IPS-18c (cell line): Measurements from ENCODE around the gene FN3K.
A peak's percentile ranks its signal among the peaks of the same experiment; 100 is the strongest.
"Not testable (repeated sequence)": the region's sequence is repeated elsewhere in the genome, so short reads cannot be mapped to it uniquely, and the experiment has no call there.

Source experiments
- H3K4me3 ChIP-seq: 2 replicates; pipeline ENCODE4 v1.7.0; 2013; ENCODE audit warnings: low read depth, mild to moderate bottlenecking, low read length, moderate library complexity; ENCODE audit not compliant: insufficient read depth
- H3K9me3 ChIP-seq: one replicate; pipeline ENCODE4 v1.6.1; 2013; ENCODE audit warnings: mild to moderate bottlenecking, low read length, moderate library complexity; ENCODE audit not compliant: control insufficient read depth, insufficient read depth

Gene FN3K

GRCh38 chr17:82752371-82753200 is 17.2 kb downstream of the FN3K start:
- Histone ChIP-seq H3K4me3 (peak overlapping the region; percentile 99), H3K9me3 (peaks cover 3% of the 10 kb centered on the region)

- Histone ChIP-seq H3K4me3 (peak overlapping the region; percentile 99), H3K9me3 (peaks cover 2% of the 10 kb centered on the region)
Measured at GRCh38 chr17:82753201-82753464, 17.7 kb downstream of the FN3K start.

GRCh38 chr17:82754297-82755208 is 19.1 kb downstream of the FN3K start:
- no peaks in the 10 kb centered on the region for H3K9me3 ChIP-seq
- peak overlapping the region; percentile 34 for H3K4me3 ChIP-seq

GRCh38 chr17:82756166-82756565 is 20.8 kb downstream of the FN3K start:
- Histone ChIP-seq H3K9me3 (no peaks in the 10 kb centered on the region), H3K4me3 (no peak overlapping the region)

- H3K9me3 ChIP-seq = no peaks in the 10 kb centered on the region
Measured at GRCh38 chr17:82765371-82765770, 30.0 kb downstream of the FN3K start.

GRCh38 chr17:82767041-82767754 is 31.8 kb downstream of the FN3K start:
- H3K4me3 ChIP-seq = no peak overlapping the region
- no peaks in the 10 kb centered on the region for H3K9me3 ChIP-seq

More at GRCh38 chr17:82765371-82765770, 30.0 kb downstream of the FN3K start:
- no peak overlapping the region for H3K4me3 ChIP-seq

- no peaks in the 10 kb centered on the region for H3K9me3 ChIP-seq
- no peak overlapping the region for H3K4me3 ChIP-seq
Measured at GRCh38 chr17:82769041-82769440, 33.6 kb downstream of the FN3K start.

GRCh38 chr17:82772026-82772425 is 36.6 kb downstream of the FN3K start:
- H3K9me3 ChIP-seq = no peaks in the 10 kb centered on the region
- no peak overlapping the region for H3K4me3 ChIP-seq

- not testable (repeated sequence) for H3K4me3 ChIP-seq
Measured at GRCh38 chr17:82774456-82774855, 39.0 kb downstream of the FN3K start.

GRCh38 chr17:82775001-82775823 is 39.8 kb downstream of the FN3K start:
- Histone ChIP-seq H3K9me3 (no peaks in the 10 kb centered on the region), H3K4me3 (no peak overlapping the region)

More at GRCh38 chr17:82774456-82774855, 39.0 kb downstream of the FN3K start:
- not testable (repeated sequence) for H3K9me3 ChIP-seq

- Histone ChIP-seq H3K9me3 (no peaks in the 10 kb centered on the region), H3K4me3 (no peak overlapping the region)
Measured at GRCh38 chr17:82776454-82776853, 41.0 kb downstream of the FN3K start.

- H3K4me3 ChIP-seq, H3K9me3 ChIP-seq: not testable (repeated sequence)
Measured at GRCh38 chr17:82777778-82778375, 42.5 kb downstream of the FN3K start.

- no peaks in the 10 kb centered on the region for H3K9me3 ChIP-seq
- H3K4me3 ChIP-seq = no peak overlapping the region
Measured at GRCh38 chr17:82779541-82779940, 44.1 kb downstream of the FN3K start.

- H3K9me3 ChIP-seq = no peaks in the 10 kb centered on the region
- no peak overlapping the region for H3K4me3 ChIP-seq
Measured at GRCh38 chr17:82780195-82780594, 44.8 kb downstream of the FN3K start.

GRCh38 chr17:82780971-82781893 is 45.8 kb downstream of the FN3K start:
- no peaks in the 10 kb centered on the region for H3K9me3 ChIP-seq
- H3K4me3 ChIP-seq = no peak overlapping the region

- Histone ChIP-seq H3K4me3 (no peak overlapping the region), H3K9me3 (peaks cover 2% of the 10 kb centered on the region)
Measured at GRCh38 chr17:82781894-82782274, 46.5 kb downstream of the FN3K start.
